A549 (cell line): ENCODE results near the gene NR3C1. TPM values are rescaled to one million over a fixed set of nuclear protein-coding genes. Genes with fewer than 3 reads are reported as not detected.
"Not testable (repeated sequence)": the region's sequence is repeated elsewhere in the genome, so short reads cannot be mapped to it uniquely, and the experiment has no call there.

Experiments
- ATAC-seq, 2 experiments: fragments of 200-7000 bp in 1 of 2; fragments of >200 bp in 1 of 2; cut with Nextera tagmentation in 1 of 2; cut with Tn5 transposase in 1 of 2; 3 replicates each; pipeline versions ENCODE4 v1.8.0 to v1.9.1; 2018 to 2020; ENCODE audit warnings: mild to moderate bottlenecking in 1 of 2, moderate library complexity in 1 of 2
- CTCF ChIA-PET: fragments of 300-600 bp; sonication (Branson Sonifier 250); formaldehyde crosslinking; extraction: SDS; loops from one replicate; lab custom pipeline; 2021; ENCODE audit warnings: antibody characterized with exemption, inconsistent platforms; lab: Yijun Ruan, JAX
- POLR2A ChIA-PET: fragments of 350-600 bp; formaldehyde crosslinking; extraction: SDS; loops from one replicate; lab custom pipeline; 2021; ENCODE audit warnings: antibody characterized with exemption, inconsistent platforms; lab: Yijun Ruan, JAX
- DNase-seq, 2 experiments: peaks; one replicate each; pipeline versions ENCODE4 v3.0.0 to v3.0.0-alpha.2; 2011 to 2016; ENCODE audit warnings: low read depth in 1 of 2, low spot score in 1 of 2
- FAIRE-seq: peaks from 2 replicates; lab custom pipeline; 2011; peaks lifted over from hg19 to GRCh38; lab: Jason Lieb, UNC
- H3K27ac ChIP-seq, 2 experiments: fragments of >200 bp; sonication (Bioruptor Twin); formaldehyde crosslinking; 3 replicates each; pipeline ENCODE4 v1.5.1; 2016 to 2017
- H3K4me1 ChIP-seq: fragments of >200 bp; sonication (Bioruptor Twin); formaldehyde crosslinking; 3 replicates; pipeline ENCODE4 v1.6.1; 2016
- H3K4me2 ChIP-seq: fragments of >200 bp; sonication (Bioruptor Twin); formaldehyde crosslinking; 3 replicates; pipeline ENCODE4 v1.6.1; 2016
- H3K4me3 ChIP-seq: fragments of >200 bp; sonication (Bioruptor Twin); formaldehyde crosslinking; 3 replicates; pipeline ENCODE4 v1.5.1; 2016
- H3K9me3 ChIP-seq: fragments of >200 bp; sonication (Bioruptor Twin); formaldehyde crosslinking; 3 replicates; pipeline ENCODE4 v1.6.1; 2016
- BHLHE40 ChIP-seq: IDR thresholded peaks from 2 replicates; pipeline ENCODE4 v1.6.1; 2012; ENCODE audit warnings: low read depth, low read length, inconsistent platforms
- CBX2 ChIP-seq: fragments of 200-600 bp; sonication (generic); IDR thresholded peaks from 2 replicates; pipeline ENCODE4 v1.6.1; 2016; ENCODE audit warnings: low read depth, mild to moderate bottlenecking, borderline replicate concordance
- CEBPB ChIP-seq, 2 experiments: fragments of >200 bp in 1 of 2; sonication (Bioruptor Twin) in 1 of 2; formaldehyde crosslinking in 1 of 2; IDR thresholded peaks; 2 replicates each; pipeline ENCODE4 v1.6.1; 2012 to 2016
- EHF ChIP-seq: fragments of 250-450 bp; sonication (Bioruptor Pico); IDR thresholded peaks from 2 replicates; pipeline ENCODE4 v1.5.0; 2020; ENCODE audit warnings: mild to moderate bottlenecking
- FOSL2 ChIP-seq, 2 experiments: fragments of 450-650 bp in 1 of 2; fragments of >200 bp in 1 of 2; sonication (Bioruptor Twin) in 1 of 2; formaldehyde crosslinking; IDR thresholded peaks; 2 replicates each; pipeline versions ENCODE4 v1.5.0 to v1.6.1; 2016 to 2020; ENCODE audit warnings: mild to moderate bottlenecking in 1 of 2, moderate library complexity in 1 of 2
- FOXS1 ChIP-seq: fragments of 250-450 bp; sonication (Bioruptor Pico); IDR thresholded peaks from 2 replicates; pipeline ENCODE4 v1.5.0; 2020; ENCODE audit warnings: mild to moderate bottlenecking, moderate library complexity
- HOXB5 ChIP-seq: fragments of 250-450 bp; sonication (Bioruptor Pico); IDR thresholded peaks from 2 replicates; pipeline ENCODE4 v1.5.0; 2020; ENCODE audit warnings: mild to moderate bottlenecking, moderate library complexity
- JUNB ChIP-seq: fragments of >200 bp; sonication (Bioruptor Twin); formaldehyde crosslinking; IDR thresholded peaks from 2 replicates; pipeline ENCODE4 v1.6.1; 2016
- KDM1A ChIP-seq: fragments of 200-600 bp; sonication (generic); IDR thresholded peaks from 2 replicates; pipeline ENCODE4 v1.6.1; 2016; ENCODE audit warnings: low read depth, mild to moderate bottlenecking
- KDM5A ChIP-seq: fragments of 200-600 bp; sonication (generic); IDR thresholded peaks from 2 replicates; pipeline ENCODE4 v1.6.1; 2016; ENCODE audit warnings: antibody characterized with exemption, mild to moderate bottlenecking
- MAFK ChIP-seq: fragments of 450-650 bp; IDR thresholded peaks from 2 replicates; pipeline ENCODE4 v1.6.1; 2014; ENCODE audit not compliant: partially characterized antibody
- MYC ChIP-seq: IDR thresholded peaks from 2 replicates; pipeline ENCODE4 v1.6.1; 2012; ENCODE audit warnings: mild to moderate bottlenecking, inconsistent platforms, low read length, improper control_type of control experiment, borderline replicate concordance
- NPAS2 ChIP-seq: fragments of 250-450 bp; sonication (Bioruptor Pico); IDR thresholded peaks from 2 replicates; pipeline ENCODE4 v1.8.0; 2022; ENCODE audit warnings: mild to moderate bottlenecking, moderate library complexity, borderline replicate concordance
- POLR2AphosphoS2 ChIP-seq: conservative IDR thresholded peaks from 2 replicates; pipeline ENCODE4 v1.6.1; 2012; ENCODE audit warnings: low read length, improper control_type of control experiment, inconsistent platforms
- RAD21 ChIP-seq, 2 experiments: fragments of >200 bp in 1 of 2; sonication (Bioruptor Twin) in 1 of 2; formaldehyde crosslinking in 1 of 2; IDR thresholded peaks in 1 of 2; conservative IDR thresholded peaks in 1 of 2; 2 replicates in 1 of 2; 3 replicates in 1 of 2; pipeline ENCODE4 v1.6.1; 2012 to 2018; ENCODE audit warnings: inconsistent platforms in 1 of 2
- RARB ChIP-seq: fragments of 250-450 bp; sonication (Bioruptor Pico); IDR thresholded peaks from 2 replicates; pipeline ENCODE4 v1.8.0; 2021; ENCODE audit warnings: mild to moderate bottlenecking, moderate library complexity
- RCOR1 ChIP-seq: fragments of 150-350 bp; IDR thresholded peaks from 2 replicates; pipeline ENCODE4 v1.6.1; 2014; ENCODE audit warnings: antibody characterized with exemption, low read length, low read depth
- TP53 ChIP-seq: fragments of 250-450 bp; sonication (Bioruptor Pico); IDR thresholded peaks from 2 replicates; pipeline ENCODE4 v1.5.0; 2021; ENCODE audit warnings: mild to moderate bottlenecking, moderate library complexity
- ZC3H11A ChIP-seq: fragments of 450-650 bp; IDR thresholded peaks from 2 replicates; pipeline ENCODE4 v1.6.1; 2014; ENCODE audit warnings: antibody characterized with exemption, mild to moderate bottlenecking
- ZFP36 ChIP-seq: fragments of 450-650 bp; IDR thresholded peaks from 2 replicates; pipeline ENCODE4 v1.6.1; 2014; ENCODE audit warnings: borderline replicate concordance; ENCODE audit not compliant: partially characterized antibody
- ZNF302 ChIP-seq: fragments of 250-450 bp; sonication (Bioruptor Pico); IDR thresholded peaks from 2 replicates; pipeline ENCODE4 v1.9.0; 2021; ENCODE audit warnings: inconsistent platforms, mild to moderate bottlenecking, moderate library complexity
- WGBS: methylation state at CpG from one replicate; pipeline ENCODE4 v1.1.6; 2017; ENCODE audit errors: missing lambda C conversion rate; 5-methylcytosine and 5-hydroxymethylcytosine counted together
- polyA plus RNA-seq, 4 experiments: library from polyadenylated mRNA; depleted of rRNA in 3 of 4; stranded (reverse); fragments of >200 nt; fragmentation: RNase III in 1 of 4; extraction: RNeasy Plus Mini Kit Qiagen cat#74134 plus additional on column Dnase treatment in 1 of 4; gene quantifications; 2 replicates in 3 of 4; 3 replicates in 1 of 4; pipeline ENCODE4 v1.2.3, GENCODE V29; 2011 to 2017
- TF ChIP-seq, protein P1 (sequence below): fragments of 250-450 bp; sonication (Bioruptor Pico); IDR thresholded peaks from 2 replicates; pipeline ENCODE4 v1.5.0; 2021; ENCODE audit warnings: mild to moderate bottlenecking, moderate library complexity, borderline replicate concordance
- TF ChIP-seq, protein P2 (sequence below): fragments of >200 bp; sonication (Bioruptor Twin); formaldehyde crosslinking; IDR thresholded peaks from 2 replicates; pipeline ENCODE4 v1.6.1; 2016
- TF ChIP-seq, protein P3 (sequence below): fragments of >200 bp; sonication (Bioruptor Twin); formaldehyde crosslinking; IDR thresholded peaks from 3 replicates; pipeline ENCODE4 v1.6.1; 2016
- TF ChIP-seq, protein P4 (sequence below): IDR thresholded peaks from 2 replicates; pipeline ENCODE4 v1.6.1; 2012

The NR3C1 gene
- polyA plus RNA-seq, 2 of the 4 experiments (the other 2 are of a cell fraction): 46.5 to 73.0 TPM

DNA sequence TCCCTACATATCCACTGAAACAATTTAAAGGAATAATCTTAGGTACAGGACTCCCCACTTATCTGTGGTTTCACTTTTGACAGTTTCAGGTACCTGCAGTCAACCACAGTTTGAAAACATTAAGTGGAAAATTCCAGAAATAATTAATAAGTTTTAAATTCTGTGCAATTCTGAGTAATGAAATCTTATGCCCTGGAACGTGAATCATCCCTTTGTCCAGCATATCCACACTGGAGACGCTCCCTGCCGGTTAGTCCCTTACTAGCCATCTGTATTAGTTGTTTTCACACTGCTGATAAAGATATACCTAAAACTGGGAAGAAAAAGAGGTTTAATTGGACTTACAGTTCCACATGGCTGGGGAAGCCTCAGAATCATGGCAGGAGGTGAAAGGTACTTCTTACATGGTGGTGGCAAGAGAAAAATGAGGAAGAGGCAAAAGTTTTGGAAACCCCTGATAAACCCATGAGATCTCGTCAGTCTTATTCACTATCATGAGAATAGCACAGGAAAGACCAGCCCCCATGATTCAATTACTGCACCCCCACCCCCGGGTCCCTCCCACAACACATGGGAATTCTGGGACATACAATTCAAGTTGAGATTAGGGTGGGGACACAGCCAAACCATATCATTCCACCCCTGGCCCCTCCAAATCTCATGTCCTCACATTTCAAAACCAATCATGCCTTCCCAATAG is 80.4 kb downstream of the NR3C1 start:
- peak overlapping the region in 1 of 2 experiments; percentile 48; a peak in 3 of 6 replicates for H3K27ac ChIP-seq
- WGBS: 87% methylated on average over 5 of the region's 5 CpGs

DNA sequence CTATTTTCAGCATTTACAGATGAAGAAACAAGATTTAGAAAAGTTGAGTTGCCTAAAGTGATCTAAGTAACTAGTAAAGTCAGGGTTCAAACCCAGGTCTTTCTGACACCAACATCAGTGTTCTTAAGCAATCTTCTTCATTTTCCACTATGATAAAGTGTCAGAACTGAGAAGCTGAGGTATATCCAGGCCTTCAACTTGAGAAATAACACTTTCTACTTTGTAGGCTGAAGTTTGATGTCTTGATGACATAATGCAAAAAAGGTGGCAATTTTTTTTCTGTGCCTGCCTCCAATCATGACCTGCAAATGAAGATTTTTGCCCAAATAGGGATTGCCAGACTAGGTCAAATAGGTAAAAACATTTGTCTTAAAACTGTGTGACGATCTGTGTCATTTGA is 81.3 kb downstream of the NR3C1 start:
- ChIA-PET POLR2A (no interaction called here), CTCF (no interaction called here)
- Histone ChIP-seq H3K27ac (no peak overlapping the region), H3K4me2 (no peak overlapping the region), H3K4me1 (peaks cover 74% of the 10 kb centered on the region), H3K9me3 (no peaks in the 10 kb centered on the region), H3K4me3 (no peak overlapping the region)
- TF ChIP-seq ZC3H11A (no peak), BHLHE40 (no peak), NPAS2 (CRISPR knock-in tag) (no peak), HOXB5 (CRISPR knock-in tag) (no peak), FOSL2 (IDR thresholded peaks at IDR 0.05) (no peak), FOSL2 (CRISPR knock-in tag; IDR thresholded peaks at IDR 0.05) (no peak), RARB (CRISPR knock-in tag) (no peak), EHF (CRISPR knock-in tag) (no peak), CEBPB (IDR thresholded peaks at IDR 0.05) (no peak), TP53 (CRISPR knock-in tag) (no peak), MAFK (no peak), FOXS1 (CRISPR knock-in tag) (no peak), MYC (no peak)
- TF ChIP-seq, protein P1, sequence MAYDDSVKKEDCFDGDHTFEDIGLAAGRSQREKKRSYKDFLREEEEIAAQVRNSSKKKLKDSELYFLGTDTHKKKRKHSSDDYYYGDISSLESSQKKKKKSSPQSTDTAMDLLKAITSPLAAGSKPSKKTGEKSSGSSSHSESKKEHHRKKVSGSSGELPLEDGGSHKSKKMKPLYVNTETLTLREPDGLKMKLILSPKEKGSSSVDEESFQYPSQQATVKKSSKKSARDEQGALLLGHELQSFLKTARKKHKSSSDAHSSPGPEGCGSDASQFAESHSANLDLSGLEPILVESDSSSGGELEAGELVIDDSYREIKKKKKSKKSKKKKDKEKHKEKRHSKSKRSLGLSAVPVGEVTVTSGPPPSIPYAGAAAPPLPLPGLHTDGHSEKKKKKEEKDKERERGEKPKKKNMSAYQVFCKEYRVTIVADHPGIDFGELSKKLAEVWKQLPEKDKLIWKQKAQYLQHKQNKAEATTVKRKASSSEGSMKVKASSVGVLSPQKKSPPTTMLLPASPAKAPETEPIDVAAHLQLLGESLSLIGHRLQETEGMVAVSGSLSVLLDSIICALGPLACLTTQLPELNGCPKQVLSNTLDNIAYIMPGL (CRISPR knock-in tag): no peak
- TF ChIP-seq, protein P2, sequence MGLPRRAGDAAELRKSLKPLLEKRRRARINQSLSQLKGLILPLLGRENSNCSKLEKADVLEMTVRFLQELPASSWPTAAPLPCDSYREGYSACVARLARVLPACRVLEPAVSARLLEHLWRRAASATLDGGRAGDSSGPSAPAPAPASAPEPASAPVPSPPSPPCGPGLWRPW: no peak
- ATAC-seq (no peak), FAIRE-seq (no peak), DNase-seq (no peak)
- WGBS: 97% methylated on average over 1 of the region's 1 CpG

More for the DNA sequence above, 80.4 kb downstream of the NR3C1 start:
- H3K9me3 ChIP-seq, FAIRE-seq, H3K4me3 ChIP-seq, ATAC-seq, DNase-seq, POLR2A ChIA-PET, CTCF ChIA-PET: not testable (repeated sequence)
- Histone ChIP-seq H3K4me1 (peaks cover 65% of the 10 kb centered on the region), H3K4me2 (peak overlapping the region; percentile 15; the same call in 2 of the 3 replicates)

DNA sequence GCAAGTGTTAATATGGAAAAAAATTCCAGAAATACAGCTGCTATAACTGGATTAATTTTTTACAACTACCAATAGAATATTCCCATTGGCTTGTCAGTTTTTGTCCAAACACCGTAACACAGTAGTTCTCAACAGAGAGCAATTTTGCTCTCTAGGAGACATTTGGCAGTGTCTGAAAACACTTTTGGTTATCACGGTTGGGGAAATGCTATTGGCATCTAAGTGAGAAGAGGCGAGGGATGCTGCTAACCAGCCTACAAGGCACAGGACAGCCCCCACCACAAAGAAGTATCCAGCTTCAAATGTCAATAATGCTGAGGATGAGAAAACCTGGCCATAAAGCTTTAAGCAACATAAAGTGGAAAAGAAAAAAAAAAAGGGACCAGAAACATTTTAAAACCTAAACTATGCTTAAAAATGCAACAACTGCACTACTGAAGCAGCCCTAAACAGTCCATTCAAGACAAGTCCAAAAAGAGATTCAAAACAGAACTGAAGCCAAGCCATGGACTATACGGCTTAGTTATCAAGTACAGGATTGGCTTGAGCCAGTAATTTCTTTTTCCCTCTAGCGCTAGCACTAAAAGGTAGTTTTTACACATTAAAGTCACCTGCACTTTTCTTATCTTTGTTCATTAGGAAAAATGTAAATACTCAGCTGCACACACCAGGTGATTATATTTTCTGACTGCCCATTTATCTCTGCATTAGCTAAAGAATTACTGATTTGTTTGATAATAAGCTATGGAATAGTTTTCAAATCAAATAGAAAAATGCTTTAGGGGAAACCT is 83.9 kb downstream of the NR3C1 start:
- FAIRE-seq: peak; percentile 82
- no peaks in the 10 kb centered on the region for H3K9me3 ChIP-seq
- no peak for TF ChIP-seq RCOR1
- TF ChIP-seq, protein P3, sequence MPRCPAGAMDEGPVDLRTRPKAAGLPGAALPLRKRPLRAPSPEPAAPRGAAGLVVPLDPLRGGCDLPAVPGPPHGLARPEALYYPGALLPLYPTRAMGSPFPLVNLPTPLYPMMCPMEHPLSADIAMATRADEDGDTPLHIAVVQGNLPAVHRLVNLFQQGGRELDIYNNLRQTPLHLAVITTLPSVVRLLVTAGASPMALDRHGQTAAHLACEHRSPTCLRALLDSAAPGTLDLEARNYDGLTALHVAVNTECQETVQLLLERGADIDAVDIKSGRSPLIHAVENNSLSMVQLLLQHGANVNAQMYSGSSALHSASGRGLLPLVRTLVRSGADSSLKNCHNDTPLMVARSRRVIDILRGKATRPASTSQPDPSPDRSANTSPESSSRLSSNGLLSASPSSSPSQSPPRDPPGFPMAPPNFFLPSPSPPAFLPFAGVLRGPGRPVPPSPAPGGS: no peak
- TF ChIP-seq JUNB: no peak
- TF ChIP-seq, protein P4, sequence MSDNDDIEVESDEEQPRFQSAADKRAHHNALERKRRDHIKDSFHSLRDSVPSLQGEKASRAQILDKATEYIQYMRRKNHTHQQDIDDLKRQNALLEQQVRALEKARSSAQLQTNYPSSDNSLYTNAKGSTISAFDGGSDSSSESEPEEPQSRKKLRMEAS: no peak
- TF ChIP-seq, protein P1 (CRISPR knock-in tag): no peak
- TF ChIP-seq ZNF302 (CRISPR knock-in tag): no peak
- TF ChIP-seq KDM1A: no peak
- no peak for TF ChIP-seq CBX2
- no peak for TF ChIP-seq ZFP36
- TF ChIP-seq, protein P2: no peak
- no peak for TF ChIP-seq KDM5A
- no peak for TF ChIP-seq RAD21 (conservative IDR thresholded peaks at IDR 0.05 in 1 of 2, IDR thresholded peaks at IDR 0.05 in 1 of 2)
- TF ChIP-seq POLR2AphosphoS2: no peak
- TF ChIP-seq, all 56 proteins: peak for 0
- POLR2A ChIA-PET: no interaction called here
- 74% methylated on average over 5 of the region's 5 CpGs for WGBS
- no peak overlapping the region for H3K4me3 ChIP-seq
- no peak for DNase-seq
- peak overlapping the region; percentile 55 for H3K4me2 ChIP-seq
- CTCF ChIA-PET: no interaction called here
- peaks cover 95% of the 10 kb centered on the region for H3K4me1 ChIP-seq
- peak overlapping the region; percentile 12 to 50; a peak in 3 of 6 replicates for H3K27ac ChIP-seq
- peak in 1 of 2 experiments; percentile 30; a peak in 1 of 6 replicates for ATAC-seq
